VCaP (cell line): ENCODE data around the gene DOCK4.

Experiments used
- H3K27ac ChIP-seq: fragments of 450-650 bp; 2 replicates; pipeline ENCODE4 v1.5.1; 2017
- TF ChIP-seq, protein P1 (sequence below): fragments of 450-650 bp; conservative IDR thresholded peaks from 2 replicates; pipeline ENCODE4 v1.5.1; 2017; ENCODE audit warnings: mild to moderate bottlenecking, moderate library complexity

DOCK4 gene

GRCh38 chr7:111886233-111886632 is 320.0 kb downstream of the DOCK4 start:
- no peak overlapping the region for H3K27ac ChIP-seq
- TF ChIP-seq, protein P1, sequence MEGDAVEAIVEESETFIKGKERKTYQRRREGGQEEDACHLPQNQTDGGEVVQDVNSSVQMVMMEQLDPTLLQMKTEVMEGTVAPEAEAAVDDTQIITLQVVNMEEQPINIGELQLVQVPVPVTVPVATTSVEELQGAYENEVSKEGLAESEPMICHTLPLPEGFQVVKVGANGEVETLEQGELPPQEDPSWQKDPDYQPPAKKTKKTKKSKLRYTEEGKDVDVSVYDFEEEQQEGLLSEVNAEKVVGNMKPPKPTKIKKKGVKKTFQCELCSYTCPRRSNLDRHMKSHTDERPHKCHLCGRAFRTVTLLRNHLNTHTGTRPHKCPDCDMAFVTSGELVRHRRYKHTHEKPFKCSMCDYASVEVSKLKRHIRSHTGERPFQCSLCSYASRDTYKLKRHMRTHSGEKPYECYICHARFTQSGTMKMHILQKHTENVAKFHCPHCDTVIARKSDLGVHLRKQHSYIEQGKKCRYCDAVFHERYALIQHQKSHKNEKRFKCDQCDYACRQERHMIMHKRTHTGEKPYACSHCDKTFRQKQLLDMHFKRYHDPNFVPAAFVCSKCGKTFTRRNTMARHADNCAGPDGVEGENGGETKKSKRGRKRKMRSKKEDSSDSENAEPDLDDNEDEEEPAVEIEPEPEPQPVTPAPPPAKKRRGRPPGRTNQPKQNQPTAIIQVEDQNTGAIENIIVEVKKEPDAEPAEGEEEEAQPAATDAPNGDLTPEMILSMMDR = no peak

DNA sequence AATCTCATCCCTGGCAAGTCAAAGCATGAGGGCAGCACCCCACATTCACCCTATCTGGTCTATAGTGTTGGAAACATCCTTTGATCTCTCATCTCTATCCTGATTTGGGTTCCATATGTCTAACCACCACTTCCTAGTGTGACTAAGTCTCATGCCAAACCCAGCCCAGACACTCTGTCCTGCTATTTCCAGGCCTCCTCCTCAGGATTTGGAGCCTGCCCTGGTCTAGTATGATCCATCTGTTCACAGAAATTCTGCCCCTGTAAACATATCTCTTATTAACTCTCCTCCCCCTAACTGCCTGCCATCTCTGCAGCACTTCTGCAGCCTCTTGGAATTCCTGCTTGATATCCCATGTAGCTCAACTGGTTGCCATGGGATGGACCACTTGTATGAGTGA is 323.0 kb downstream of the DOCK4 start:
- H3K27ac ChIP-seq = no peak overlapping the region
- TF ChIP-seq, protein P1 = no peak

DNA sequence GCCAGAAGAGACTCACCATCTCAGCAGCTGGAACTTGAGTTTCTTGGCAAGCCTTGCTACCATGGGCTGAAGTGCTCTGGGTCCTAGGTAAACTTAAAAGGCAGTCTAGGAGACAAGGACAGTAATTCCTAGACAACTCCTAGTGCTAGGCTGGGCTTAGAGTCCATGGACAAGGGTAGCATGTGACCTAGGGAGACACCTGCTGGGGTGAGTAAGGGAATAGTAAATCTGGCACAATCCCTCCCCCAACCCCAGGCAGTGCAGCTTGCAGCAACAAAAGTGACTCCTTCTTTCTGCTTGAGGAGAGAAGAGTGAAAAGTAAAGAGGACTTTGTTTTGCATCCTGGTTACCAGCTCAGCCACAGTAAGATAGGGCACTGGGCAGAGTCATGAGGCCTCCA is 327.4 kb downstream of the DOCK4 start:
- TF ChIP-seq, protein P1 = no peak
- no peak overlapping the region for H3K27ac ChIP-seq

DNA sequence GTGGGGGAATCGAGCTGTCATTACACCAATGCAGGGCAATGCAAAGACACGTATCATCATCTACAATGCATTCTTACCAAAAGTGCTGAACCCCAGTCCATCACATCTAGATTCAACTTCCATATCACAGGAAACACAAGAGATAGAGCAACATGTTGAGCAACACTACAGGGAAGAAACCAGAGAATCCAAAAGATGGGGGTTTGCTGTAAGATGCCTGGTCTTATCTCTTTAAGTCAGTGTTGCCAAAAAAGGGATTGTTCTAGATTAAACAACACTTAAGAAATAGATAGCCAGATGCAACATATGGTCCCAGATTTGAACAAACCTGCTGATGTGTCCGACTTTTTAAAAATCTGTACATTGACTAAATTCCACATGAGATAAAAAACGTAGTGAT is 328.3 kb downstream of the DOCK4 start:
- no peak overlapping the region for H3K27ac ChIP-seq
- TF ChIP-seq, protein P1 = no peak

GRCh38 chr7:111873963-111874690 is 332.1 kb downstream of the DOCK4 start:
- no peak overlapping the region for H3K27ac ChIP-seq
- TF ChIP-seq, protein P1 = no peak

DNA sequence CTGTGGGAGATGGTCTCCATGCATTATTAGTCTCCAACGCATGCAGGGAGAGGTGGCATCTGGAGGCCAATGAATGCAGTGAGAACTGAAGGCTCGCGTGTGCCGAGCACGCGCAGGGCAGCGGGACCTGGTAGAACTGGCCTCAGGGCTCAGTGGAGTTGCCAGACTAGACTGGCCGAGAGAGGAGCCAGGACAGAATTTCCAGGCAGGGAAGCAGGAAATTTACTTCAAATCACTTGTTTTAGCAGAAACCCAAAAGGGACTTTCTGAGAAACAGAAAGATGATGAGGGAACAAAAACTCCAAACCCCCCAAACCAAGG is 332.9 kb downstream of the DOCK4 start:
- TF ChIP-seq, protein P1 = no peak
- no peak overlapping the region for H3K27ac ChIP-seq

DNA sequence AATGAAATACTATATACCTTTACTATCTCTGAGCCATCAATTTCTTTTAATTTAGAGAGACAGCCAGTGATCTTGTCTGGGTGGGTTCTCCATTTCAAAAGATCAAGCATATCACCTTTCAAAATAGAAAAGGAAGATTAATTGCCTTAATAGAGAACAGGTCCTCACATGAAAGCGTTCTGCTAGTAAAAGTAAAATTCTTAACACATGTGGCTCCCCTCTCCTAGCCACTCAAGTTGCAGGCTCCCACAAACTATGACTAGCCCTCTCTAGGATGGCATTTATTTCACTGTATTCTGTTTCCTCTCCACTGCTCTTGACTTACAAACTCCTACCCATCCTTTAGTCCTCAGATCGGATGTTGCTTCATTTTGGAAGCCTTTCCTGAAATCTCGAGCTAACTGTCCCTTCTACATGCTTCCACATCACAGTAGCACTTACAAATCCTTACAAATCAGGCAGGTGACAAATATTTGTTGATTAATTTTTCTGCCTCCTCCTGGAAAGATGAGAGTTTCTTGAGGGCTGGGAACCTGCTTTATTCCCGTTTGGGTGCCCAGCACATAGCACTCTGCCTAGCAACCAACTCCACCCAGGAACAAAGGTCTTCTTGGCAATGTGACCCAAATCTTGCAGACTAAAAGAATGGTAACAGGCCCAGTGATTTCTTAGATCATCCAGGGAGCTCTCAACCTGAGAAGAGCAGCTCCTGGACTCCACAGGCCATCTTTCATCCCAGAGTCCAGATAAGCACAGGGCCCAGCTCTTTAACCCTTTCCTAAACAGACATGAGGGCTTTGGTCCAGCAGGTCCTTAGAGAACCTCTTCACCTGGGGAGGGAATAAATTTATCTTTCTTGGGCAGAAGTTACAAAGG is 333.5 kb downstream of the DOCK4 start:
- no peak overlapping the region for H3K27ac ChIP-seq
- TF ChIP-seq, protein P1 = no peak
